GM19351 (cell line): Measurements from ENCODE around the gene ILF2.
"Not testable (repeated sequence)": the region's sequence is repeated elsewhere in the genome, so short reads cannot be mapped to it uniquely, and the experiment has no call there.

Source experiments
- ATAC-seq: cut with Tn5 transposase; IDR thresholded peaks from one replicate; pipeline ENCODE4 v1.9.1; 2021; ENCODE audit warnings: mild to moderate bottlenecking, moderate library complexity; ENCODE audit not compliant: unreplicated experiment

ILF2 gene

GRCh38 chr1:153679337-153680119 lies 8.7 kb upstream of the ILF2 start:
- no peak for ATAC-seq

DNA sequence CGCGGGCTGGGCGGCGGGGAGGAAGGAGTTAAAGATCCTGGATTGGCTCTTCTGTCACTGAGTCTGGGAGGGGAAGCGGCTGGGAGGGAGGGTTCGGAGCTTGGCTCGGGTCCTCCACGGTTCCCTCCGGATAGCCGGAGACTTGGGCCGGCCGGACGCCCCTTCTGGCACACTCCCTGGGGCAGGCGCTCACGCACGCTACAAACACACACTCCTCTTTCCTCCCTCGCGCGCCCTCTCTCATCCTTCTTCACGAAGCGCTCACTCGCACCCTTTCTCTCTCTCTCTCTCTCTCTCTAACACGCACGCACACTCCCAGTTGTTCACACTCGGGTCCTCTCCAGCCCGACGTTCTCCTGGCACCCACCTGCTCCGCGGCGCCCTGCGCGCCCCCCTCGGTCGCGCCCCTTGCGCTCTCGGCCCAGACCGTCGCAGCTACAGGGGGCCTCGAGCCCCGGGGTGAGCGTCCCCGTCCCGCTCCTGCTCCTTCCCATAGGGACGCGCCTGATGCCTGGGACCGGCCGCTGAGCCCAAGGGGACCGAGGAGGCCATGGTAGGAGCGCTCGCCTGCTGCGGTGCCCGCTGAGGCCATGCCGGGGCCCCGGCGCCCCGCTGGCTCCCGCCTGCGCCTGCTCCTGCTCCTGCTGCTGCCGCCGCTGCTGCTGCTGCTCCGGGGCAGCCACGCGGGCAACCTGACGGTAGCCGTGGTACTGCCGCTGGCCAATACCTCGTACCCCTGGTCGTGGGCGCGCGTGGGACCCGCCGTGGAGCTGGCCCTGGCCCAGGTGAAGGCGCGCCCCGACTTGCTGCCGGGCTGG lies 7.9 kb upstream of the ILF2 start, which contains the start of gene NPR1:
Gene NPR1 (plus strand): TSS at position 170 of the 818 bp plus-strand sequence. CDS start 421 bp downstream, at position 591.
- no peak for ATAC-seq

DNA sequence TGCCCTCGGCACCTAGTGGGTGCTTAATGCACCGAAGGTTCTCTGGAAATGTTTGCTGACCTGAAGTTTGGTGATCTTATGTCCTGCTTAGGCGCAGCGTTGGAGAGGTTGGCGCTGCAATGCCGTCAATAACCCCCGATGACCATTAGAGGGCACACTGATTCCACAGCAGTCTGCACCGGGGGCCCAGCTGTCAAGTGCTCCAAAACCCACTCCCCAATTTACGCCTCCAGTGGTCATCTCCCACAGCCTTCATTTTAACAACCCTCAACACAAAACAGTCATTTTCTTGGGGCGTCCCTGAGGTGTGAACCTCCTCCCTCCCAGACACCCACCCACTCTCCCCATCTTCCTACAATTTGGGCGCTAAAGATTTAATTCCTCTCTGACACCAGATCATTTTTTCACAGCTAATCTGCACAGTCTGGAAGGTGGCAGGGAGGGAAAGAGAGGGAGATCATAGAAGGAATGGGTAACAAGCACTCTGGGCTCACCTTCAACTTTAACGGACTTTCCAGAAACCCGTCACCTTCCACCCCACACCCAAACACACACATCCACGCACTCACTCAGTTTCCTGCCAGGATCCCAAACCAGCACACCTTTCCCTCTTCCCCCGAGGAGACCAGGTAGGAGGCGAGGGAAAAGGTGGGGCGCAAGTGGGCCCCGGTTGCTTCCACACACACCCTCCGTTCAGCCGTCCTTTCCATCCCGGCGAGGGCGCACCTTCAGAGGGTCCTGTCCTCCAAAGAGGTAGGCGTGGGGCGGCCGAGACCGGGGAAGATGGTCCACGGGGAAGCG lies 7.1 kb upstream of the ILF2 start:
- no peak for ATAC-seq

DNA sequence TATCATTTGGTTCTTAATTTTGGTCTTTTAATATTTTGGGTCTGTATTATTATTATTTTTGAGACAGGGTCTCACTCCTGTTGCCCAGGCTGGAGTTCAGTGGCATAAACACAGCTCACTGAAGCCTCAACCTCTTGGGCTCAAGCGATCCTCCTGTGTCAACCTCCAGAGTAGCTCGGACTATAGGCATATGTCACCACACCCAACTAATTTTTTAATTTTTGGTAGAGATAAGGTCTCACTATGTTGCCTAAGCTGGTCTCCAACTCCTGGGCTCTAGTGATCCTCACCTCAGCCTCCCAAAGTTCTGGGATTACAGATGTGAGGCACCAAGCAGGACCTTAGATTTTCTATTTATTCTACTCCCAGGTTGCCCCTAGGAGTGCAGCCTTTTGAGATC lies 2.7 kb upstream of the ILF2 start:
- ATAC-seq = no peak

DNA sequence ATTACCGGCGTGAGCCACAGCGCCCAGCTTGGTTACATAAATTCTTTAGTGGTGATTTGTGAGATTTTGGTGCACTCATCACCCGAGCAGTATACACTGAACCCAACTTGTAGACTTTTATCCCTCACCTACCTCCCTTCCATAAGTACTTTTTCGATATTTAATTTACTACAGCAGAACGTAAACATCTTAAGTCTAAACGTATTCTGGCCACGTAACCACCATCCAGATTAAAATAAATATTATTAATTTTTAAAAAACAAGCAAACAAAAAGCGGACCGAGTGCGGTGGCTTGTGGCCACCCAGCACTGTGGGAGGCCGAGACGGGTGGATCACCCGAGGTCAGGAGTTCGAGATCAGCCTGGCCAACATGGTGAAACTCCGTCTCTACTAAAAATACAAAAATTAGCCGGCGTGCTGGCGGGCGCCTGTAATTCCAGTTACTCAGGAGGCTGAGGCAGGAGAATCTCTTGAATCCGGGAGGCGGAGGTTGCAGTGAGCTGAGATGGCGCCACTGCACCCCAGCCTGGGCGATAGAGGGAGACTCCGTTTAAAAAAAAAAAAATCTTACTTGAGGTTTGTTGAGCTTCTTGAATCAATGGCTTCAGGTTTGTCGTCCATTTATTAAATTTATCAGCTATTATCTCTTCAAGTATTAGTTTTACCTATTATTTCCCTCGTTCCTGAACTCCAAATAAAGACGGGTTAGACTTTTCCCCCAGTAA lies 998 bp upstream of the ILF2 start:
- peak; percentile 22 for ATAC-seq

DNA sequence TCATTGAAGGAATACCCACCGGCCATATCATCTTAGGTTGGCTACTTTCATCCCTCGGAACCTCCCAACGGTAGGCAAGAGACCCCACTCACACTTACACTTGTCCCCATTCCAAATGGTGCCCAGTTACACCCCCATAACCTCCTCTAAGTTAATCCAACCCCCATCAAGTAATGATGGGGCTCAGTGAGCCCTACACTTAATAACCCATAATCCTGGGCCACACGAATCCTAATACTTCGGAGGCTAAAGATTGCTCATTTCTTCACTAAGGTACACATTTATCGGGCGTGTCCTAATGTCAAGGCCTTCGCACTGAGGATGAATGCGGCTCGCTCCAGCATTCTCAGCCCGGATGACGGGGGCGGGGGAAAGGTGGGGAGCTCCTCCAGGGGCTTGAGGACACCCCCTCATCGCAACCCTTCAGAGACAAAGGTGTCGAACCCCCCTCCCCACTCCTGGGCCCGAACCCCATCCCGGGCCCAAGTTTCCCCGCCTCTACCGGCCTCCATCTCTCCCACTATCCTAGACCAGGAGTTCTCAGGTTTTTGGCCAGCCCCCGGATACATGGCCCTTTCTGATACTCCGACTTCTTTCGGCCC lies 435 bp downstream of the ILF2 start:
- ATAC-seq = peak; percentile 8

- no peak for ATAC-seq
These were observed 1.2 kb downstream of the ILF2 start for GRCh38 chr1:153669606-153670005.

GRCh38 chr1:153668672-153669071 lies 2.1 kb downstream of the ILF2 start:
- ATAC-seq = not testable (repeated sequence)

GRCh38 chr1:153667439-153667838 lies 3.4 kb downstream of the ILF2 start:
- ATAC-seq = no peak

DNA sequence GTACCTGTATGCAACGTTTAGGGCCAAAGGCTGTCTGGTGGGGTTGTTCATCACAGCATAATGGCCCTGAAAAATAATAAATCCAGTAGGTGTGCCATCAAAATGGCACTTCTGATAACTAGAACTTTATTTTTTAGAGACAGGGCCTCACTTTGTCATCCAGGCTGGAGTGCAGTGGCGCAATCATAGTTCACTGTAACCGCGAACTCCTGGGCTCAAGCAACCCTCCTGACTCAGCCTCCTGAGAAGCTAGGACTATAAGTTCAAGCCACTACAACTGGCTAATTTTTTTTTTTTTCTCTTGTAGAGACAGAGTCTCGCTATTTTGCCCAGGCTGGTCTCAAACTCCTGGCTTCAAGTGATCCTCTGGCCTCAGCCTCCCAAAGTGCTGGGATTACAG lies 7.6 kb downstream of the ILF2 start:
- no peak for ATAC-seq

DNA sequence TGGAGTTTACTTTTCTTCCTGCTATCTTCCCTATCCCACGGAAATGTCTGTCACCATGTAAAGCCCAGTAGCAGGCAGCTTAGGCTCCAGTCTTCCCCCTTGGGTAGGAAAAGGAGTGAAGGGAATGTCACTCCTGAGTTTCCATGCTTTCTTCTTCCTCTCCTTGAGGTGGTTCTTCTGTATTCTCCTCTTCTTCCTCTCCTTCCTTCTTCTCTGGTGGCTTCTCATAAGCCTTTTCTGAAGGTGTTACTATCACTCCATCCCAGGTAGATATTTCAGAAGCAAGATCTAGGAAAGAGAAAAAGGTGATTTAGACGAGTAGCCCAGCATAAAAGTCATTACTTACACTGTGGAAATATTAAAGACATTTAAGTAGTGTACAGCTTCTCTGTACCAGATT lies 8.5 kb downstream of the ILF2 start:
- no peak for ATAC-seq

- no peak for ATAC-seq
These were observed 9.6 kb downstream of the ILF2 start for GRCh38 chr1:153661111-153661708.

DNA sequence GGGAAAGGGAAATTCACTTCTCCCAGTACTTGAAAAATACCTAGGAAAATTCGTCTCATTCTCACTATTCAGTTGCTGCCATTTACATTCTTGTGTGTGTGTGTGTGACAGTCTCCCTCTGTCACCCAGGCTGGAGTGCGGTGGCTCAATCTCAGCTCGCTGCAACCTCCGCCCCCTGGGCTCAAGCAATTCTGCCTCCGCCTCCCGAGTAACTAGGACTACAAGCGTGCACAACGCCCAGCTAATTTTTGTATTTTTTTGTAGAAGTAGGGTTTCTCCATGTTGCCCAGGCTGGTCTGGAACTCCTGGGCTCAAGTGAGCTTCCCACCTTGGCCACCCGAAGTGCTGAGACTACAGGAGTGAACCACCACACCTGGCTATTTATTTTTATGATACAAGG lies 11.1 kb downstream of the ILF2 start:
- no peak for ATAC-seq

- ATAC-seq = no peak
These were observed 11.6 kb downstream of the ILF2 start for GRCh38 chr1:153659175-153659534.

- peak; percentile 94 for ATAC-seq
These were observed 12.2 kb downstream of the ILF2 start, which contains the start of gene SNAPIN for GRCh38 chr1:153658400-153659174. SNAPIN (plus strand) TSS chr1:153658703; CDS start chr1:153658744, 41 bp downstream.

- no peak for ATAC-seq
These were observed 15.5 kb downstream of the ILF2 start for GRCh38 chr1:153655333-153655732.

DNA sequence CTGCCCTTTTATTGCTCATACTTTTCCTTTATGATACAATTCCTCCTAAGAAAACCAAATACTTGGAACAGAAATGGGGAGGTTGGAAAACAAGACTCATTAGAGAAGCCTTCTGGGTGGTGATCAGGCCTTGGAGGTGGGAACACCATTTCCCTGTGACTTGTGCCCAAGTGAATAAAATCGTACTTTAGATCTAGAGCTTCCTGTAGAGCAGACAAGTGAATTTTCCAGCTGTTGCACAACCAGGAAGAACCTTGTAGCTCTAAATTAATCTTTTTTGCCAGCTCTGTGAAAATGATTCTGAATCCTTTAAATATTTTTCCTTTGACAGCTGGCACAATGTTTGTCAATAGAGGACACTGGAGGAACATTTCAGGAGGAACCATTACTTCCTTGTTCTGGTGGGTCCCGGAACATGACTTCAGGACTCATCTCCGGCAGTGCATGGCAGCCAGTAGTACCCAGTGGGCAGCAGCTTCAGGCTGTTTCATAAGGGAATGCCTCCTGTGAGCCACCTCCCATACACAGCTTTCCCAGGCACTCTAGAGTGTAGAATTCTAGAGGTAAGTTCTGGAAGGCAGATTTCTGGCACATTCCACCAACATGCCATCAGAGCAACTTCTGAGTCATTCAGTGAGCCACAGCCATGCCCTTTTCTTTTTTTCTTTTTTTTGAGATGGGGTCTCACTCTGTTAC lies 17.8 kb downstream of the ILF2 start:
- ATAC-seq = no peak

DNA sequence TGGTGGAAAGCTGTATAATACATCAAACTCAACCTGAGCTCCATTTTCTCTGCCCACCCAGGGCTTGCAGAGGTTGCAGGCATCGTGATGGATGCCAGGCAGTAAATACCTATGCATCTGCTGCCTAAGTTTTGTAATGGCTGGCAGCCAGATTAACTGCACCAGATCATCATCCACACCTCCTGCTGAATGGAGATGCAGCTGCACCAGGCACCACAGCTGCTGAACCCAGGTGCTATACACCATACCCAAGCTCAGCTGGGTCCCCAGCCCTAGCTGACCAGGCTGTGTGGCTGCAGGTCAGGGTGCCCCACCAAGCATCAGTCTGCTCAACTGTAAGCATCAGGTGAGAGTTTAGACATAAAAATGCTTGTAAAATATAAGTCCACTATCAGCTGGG lies 19.0 kb downstream of the ILF2 start:
- ATAC-seq = no peak
